ENCODE measurements around the gene DNAJB11.
"Not testable (repeated sequence)": the region's sequence is repeated elsewhere in the genome, so short reads cannot be mapped to it uniquely, and the experiment has no call there.

DNAJB11 gene

GRCh38 chr3:186552408-186553031 lies 18.0 kb upstream of the DNAJB11 start:
- DNase-seq, result no peak

GRCh38 chr3:186564586-186564985 lies 5.9 kb upstream of the DNAJB11 start:
- DNase-seq, result no peak

GRCh38 chr3:186566772-186567071 lies 3.8 kb upstream of the DNAJB11 start:
- DNase-seq, result no peak

GRCh38 chr3:186567072-186567921 lies 3.2 kb upstream of the DNAJB11 start, which contains the start of gene TBCCD1:
Gene TBCCD1 (minus strand): TSS chr3:186567339. CDS start chr3:186564329, 3,010 bp downstream.
- DNase-seq, result peak; percentile 90

GRCh38 chr3:186569361-186569760 lies 1.2 kb upstream of the DNAJB11 start:
- DNase-seq, result peak; percentile 43

- no peak for DNase-seq
Measured at GRCh38 chr3:186569779-186570095, 783 bp upstream of the DNAJB11 start.

GRCh38 chr3:186570941-186571643 lies 572 bp downstream of the DNAJB11 start:
- DNase-seq, result no peak

- peak; percentile 30 for DNase-seq
Measured at GRCh38 chr3:186571644-186572013, 1.1 kb downstream of the DNAJB11 start.

GRCh38 chr3:186577521-186577920 lies 7.0 kb downstream of the DNAJB11 start:
- no peak for DNase-seq

- DNase-seq, result no peak
Measured at GRCh38 chr3:186580785-186581184, 10.3 kb downstream of the DNAJB11 start.

GRCh38 chr3:186582541-186582940 lies 12.0 kb downstream of the DNAJB11 start:
- no peak for DNase-seq

- DNase-seq, result no peak
Measured at GRCh38 chr3:186583831-186584230, 13.3 kb downstream of the DNAJB11 start.

- not testable (repeated sequence) for DNase-seq
Measured at GRCh38 chr3:186586245-186586644, 15.7 kb downstream of the DNAJB11 start.

GRCh38 chr3:186587183-186587582 lies 16.7 kb downstream of the DNAJB11 start:
- no peak for DNase-seq

GRCh38 chr3:186588632-186589031 lies 18.1 kb downstream of the DNAJB11 start:
- no peak for DNase-seq

GRCh38 chr3:186589121-186589520 lies 18.6 kb downstream of the DNAJB11 start:
- DNase-seq, result peak; percentile 58

GRCh38 chr3:186589856-186590579 lies 19.5 kb downstream of the DNAJB11 start:
- no peak for DNase-seq

GRCh38 chr3:186590580-186591295 lies 20.2 kb downstream of the DNAJB11 start:
- DNase-seq, result no peak

GRCh38 chr3:186592682-186593081 lies 22.2 kb downstream of the DNAJB11 start:
- no peak for DNase-seq

- DNase-seq, result no peak
Measured at GRCh38 chr3:186593862-186594261, 23.3 kb downstream of the DNAJB11 start.

GRCh38 chr3:186594591-186595113 lies 24.1 kb downstream of the DNAJB11 start:
- no peak for DNase-seq

- no peak for DNase-seq
Measured at GRCh38 chr3:186596568-186597287, 26.2 kb downstream of the DNAJB11 start.

Data from hematopoietic multipotent progenitor cell treated with erythropoietin and hydrocortisone succinate and interleukin-3 and kit ligand, for 6 days (in vitro differentiated cells).